Testis (tissue), 3 donors: Measurements from ENCODE around the gene RTN4RL1. TPM values are rescaled to one million over a fixed set of nuclear protein-coding genes. Genes with fewer than 3 reads are reported as not detected.
"Not testable (repeated sequence)": the region's sequence is repeated elsewhere in the genome, so short reads cannot be mapped to it uniquely, and the experiment has no call there.

Source experiments
- DNase-seq: peaks from one replicate; pipeline ENCODE4 v3.0.0-alpha.2; 2019
- H3K27ac ChIP-seq, 2 donors: fragments of 200-600 bp; sonication (generic); one replicate each; pipeline ENCODE4 v1.5.1; 2019
- H3K27me3 ChIP-seq: fragments of 200-600 bp; sonication (generic); one replicate; pipeline ENCODE4 v1.5.1; 2019
- H3K36me3 ChIP-seq: fragments of 200-600 bp; sonication (generic); one replicate; pipeline ENCODE4 v1.5.1; 2017; ENCODE audit warnings: low read depth; ENCODE audit errors: missing control alignments
- H3K4me1 ChIP-seq: fragments of 200-600 bp; sonication (generic); one replicate; pipeline ENCODE4 v1.5.1; 2019
- H3K4me3 ChIP-seq, 2 donors: fragments of 200-600 bp; sonication (generic); one replicate each; pipeline ENCODE4 v1.5.1; 2017 to 2019
- H3K9me3 ChIP-seq: fragments of 200-600 bp; sonication (generic); one replicate; pipeline ENCODE4 v1.5.1; 2017
- POLR2A ChIP-seq: fragments of 450-650 bp; IDR thresholded peaks from one replicate; pipeline ENCODE4 v1.6.1; 2017; ENCODE audit warnings: antibody characterized with exemption, mild to moderate bottlenecking, moderate library complexity
- WGBS, 2 donors: methylation state at CpG; one replicate each; pipeline ENCODE4 v1.1.5; 2018; 5-methylcytosine and 5-hydroxymethylcytosine counted together
- intact Hi-C: fragments of 100-400 bp; cut with DNase I; formaldehyde crosslinking; loops from one replicate; pipeline ENCODE4 v1.15.1; 2023; ENCODE audit warnings: low total_unique reads
- polyA plus RNA-seq: library from polyadenylated mRNA; stranded (reverse); fragments of 350-450 nt; fragmentation: Illumina TruSeq; extraction: RNeasy Lipid Tissue Mini Kit (QIAGEN cat#74804); gene quantifications from one replicate; pipeline ENCODE4 v1.2.3, GENCODE V29; 2014; ENCODE audit warnings: low read depth, low replicate concordance; ENCODE audit not compliant: insufficient read depth
- total RNA-seq, 2 donors: library from RNA; depleted of rRNA; stranded (reverse); fragments of >200 nt; gene quantifications; one replicate each; pipeline ENCODE4 v1.2.3, GENCODE V29; 2016
- TF ChIP-seq, protein P1 (sequence below), 3 experiments: fragments of 450-650 bp in 2 of 3; fragments of 200-600 bp in 1 of 3; sonication (generic) in 1 of 3; IDR thresholded peaks; one replicate each; pipeline ENCODE4 v1.5.1; 2016 to 2019; ENCODE audit warnings: antibody characterized with exemption in 3 of 3, mild to moderate bottlenecking in 2 of 3, moderate library complexity in 1 of 3

Gene RTN4RL1
- total and polyA plus RNA-seq, 3 donors from 2014 or later = 1.7 to 1.8 (median 1.8) TPM

DNA sequence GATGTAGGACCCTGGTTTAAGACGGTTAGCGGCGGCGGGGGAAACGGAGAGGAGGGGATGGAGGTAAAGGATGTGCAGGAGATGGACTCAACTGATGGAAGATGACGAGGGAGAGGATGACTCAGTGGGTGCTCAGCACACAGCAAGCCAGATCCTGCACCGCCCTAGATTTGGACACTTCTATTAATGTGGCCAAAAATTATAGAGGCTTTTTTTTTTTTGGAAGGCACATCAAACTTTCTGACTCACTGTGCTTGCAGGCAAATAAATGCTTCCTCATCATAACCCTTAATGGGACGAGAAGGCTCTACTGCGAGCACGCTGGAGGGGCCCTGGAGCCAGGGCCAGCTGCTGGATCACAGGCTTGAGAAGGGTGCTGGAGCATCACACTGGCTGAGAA, 36.0 kb downstream of the RTN4RL1 start:
- Histone ChIP-seq H3K36me3 (no peaks in the 10 kb centered on the region), H3K4me1 (no peaks in the 10 kb centered on the region), H3K27ac (no peak overlapping the region), H3K9me3 (no peaks in the 10 kb centered on the region), H3K4me3 (no peak overlapping the region), H3K27me3 (no peaks in the 10 kb centered on the region)
- DNase-seq = no peak
- 67% methylated on average over 10 of the region's 10 CpGs for WGBS, 2 donors
- TF ChIP-seq, protein P1, sequence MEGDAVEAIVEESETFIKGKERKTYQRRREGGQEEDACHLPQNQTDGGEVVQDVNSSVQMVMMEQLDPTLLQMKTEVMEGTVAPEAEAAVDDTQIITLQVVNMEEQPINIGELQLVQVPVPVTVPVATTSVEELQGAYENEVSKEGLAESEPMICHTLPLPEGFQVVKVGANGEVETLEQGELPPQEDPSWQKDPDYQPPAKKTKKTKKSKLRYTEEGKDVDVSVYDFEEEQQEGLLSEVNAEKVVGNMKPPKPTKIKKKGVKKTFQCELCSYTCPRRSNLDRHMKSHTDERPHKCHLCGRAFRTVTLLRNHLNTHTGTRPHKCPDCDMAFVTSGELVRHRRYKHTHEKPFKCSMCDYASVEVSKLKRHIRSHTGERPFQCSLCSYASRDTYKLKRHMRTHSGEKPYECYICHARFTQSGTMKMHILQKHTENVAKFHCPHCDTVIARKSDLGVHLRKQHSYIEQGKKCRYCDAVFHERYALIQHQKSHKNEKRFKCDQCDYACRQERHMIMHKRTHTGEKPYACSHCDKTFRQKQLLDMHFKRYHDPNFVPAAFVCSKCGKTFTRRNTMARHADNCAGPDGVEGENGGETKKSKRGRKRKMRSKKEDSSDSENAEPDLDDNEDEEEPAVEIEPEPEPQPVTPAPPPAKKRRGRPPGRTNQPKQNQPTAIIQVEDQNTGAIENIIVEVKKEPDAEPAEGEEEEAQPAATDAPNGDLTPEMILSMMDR (IDR thresholded peaks at IDR 0.05) = no peak
- TF ChIP-seq POLR2A = no peak
- intact Hi-C loops = no loop called here

DNA sequence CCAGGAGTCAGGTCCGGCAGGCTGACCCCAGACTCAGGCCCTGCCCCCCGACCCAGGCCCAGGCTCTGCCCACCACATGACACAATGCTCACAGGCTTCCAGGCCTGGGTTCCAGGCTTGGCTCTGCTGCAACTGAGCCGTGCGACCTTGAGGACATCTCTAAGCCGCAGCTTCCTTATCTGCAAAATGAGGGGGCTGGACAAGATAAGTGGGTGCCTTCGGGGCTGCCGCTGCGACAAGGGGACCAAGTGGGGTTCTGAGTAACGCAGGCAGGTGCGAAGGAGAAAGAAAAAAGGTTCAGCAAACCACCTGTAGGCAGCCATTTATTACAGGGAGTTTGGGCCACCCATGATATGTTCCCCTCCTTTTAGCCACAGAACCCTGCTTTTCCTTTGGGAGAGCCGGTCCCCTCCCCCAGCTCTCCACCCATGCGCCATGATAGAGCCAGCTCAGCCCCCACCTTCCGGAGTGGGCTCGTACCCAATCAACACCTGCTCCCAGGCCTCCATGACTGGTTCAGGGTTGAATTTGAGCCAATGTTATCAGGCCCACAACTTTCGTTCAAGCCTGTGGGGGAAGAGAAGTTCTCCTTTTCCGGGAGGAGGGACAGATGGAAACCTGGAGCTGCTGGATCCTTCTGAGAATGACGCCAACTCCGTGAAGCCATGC, 38.2 kb downstream of the RTN4RL1 start:
- no peak overlapping the region for H3K4me3 ChIP-seq
- no peaks in the 10 kb centered on the region for H3K4me1 ChIP-seq
- peak; percentile 82 for DNase-seq
- WGBS, 2 donors = 44 to 55% methylated on average over 14 to 18 of the region's 18 CpGs
- H3K9me3 ChIP-seq = no peaks in the 10 kb centered on the region
- no peaks in the 10 kb centered on the region for H3K36me3 ChIP-seq
- intact Hi-C loops = no loop called here
- H3K27ac ChIP-seq = peak overlapping the region; percentile 28 to 34
- no peaks in the 10 kb centered on the region for H3K27me3 ChIP-seq
- TF ChIP-seq, protein P1 (IDR thresholded peaks at IDR 0.05) = no peak

DNA sequence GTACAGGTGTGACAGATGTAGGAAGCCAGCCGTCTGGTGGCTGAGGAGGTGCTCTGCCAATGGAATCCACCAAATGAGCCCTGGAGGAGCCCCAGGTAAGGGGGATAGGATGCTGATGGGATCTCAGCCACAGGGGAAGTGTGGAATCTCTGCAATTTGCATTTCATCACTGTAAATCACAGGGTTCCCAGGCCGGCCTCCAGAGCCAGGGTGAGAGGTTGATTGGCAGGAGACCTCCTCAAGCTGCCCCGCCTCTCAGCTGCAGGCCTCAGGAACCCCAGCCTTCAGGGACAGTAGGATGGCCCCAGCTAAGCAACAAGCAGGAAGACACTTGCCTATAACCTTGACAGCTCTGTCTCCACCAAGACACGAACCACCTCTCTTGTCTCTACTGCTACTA, 39.4 kb downstream of the RTN4RL1 start:
- no peaks in the 10 kb centered on the region for H3K9me3 ChIP-seq
- DNase-seq = no peak
- no peaks in the 10 kb centered on the region for H3K27me3 ChIP-seq
- H3K4me1 ChIP-seq = peaks cover 7% of the 10 kb centered on the region
- no peaks in the 10 kb centered on the region for H3K36me3 ChIP-seq
- intact Hi-C loops = no loop called here
- no peak overlapping the region for H3K27ac ChIP-seq
- TF ChIP-seq, protein P1 (IDR thresholded peaks at IDR 0.05) = no peak
- TF ChIP-seq POLR2A = no peak
- WGBS, 2 donors = 73 to 75% methylated on average over 2 to 4 of the region's 4 CpGs
- no peak overlapping the region for H3K4me3 ChIP-seq

DNA sequence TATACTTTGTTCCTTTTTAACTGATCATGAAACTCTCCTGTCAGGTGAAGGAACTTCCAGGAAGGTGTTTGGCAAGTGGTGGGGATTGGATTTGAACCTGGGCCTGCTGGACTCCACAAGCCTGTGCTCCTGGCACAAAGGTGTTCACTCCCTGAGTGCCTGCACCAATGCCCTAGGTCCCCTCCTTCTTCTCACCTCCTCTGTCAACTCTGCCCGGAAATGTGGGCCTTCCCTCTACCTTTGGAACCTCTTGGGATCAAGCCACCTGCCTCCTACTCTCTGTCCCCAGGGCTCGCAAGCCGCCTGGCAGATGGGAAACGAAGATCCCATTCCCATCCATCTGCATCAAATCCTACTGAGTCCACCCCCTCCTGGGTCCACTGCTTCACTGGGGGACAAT, 40.0 kb downstream of the RTN4RL1 start:
- no peak for DNase-seq
- no peak overlapping the region for H3K4me3 ChIP-seq
- TF ChIP-seq, protein P1 (IDR thresholded peaks at IDR 0.05) = no peak
- TF ChIP-seq POLR2A = no peak
- H3K27ac ChIP-seq = no peak overlapping the region
- peaks cover 7% of the 10 kb centered on the region for H3K4me1 ChIP-seq
- H3K27me3 ChIP-seq = no peaks in the 10 kb centered on the region
- 89 to 98% methylated on average over 4 of the region's 4 CpGs for WGBS, 2 donors
- no peaks in the 10 kb centered on the region for H3K9me3 ChIP-seq
- intact Hi-C loops = no loop called here
- H3K36me3 ChIP-seq = no peaks in the 10 kb centered on the region

DNA sequence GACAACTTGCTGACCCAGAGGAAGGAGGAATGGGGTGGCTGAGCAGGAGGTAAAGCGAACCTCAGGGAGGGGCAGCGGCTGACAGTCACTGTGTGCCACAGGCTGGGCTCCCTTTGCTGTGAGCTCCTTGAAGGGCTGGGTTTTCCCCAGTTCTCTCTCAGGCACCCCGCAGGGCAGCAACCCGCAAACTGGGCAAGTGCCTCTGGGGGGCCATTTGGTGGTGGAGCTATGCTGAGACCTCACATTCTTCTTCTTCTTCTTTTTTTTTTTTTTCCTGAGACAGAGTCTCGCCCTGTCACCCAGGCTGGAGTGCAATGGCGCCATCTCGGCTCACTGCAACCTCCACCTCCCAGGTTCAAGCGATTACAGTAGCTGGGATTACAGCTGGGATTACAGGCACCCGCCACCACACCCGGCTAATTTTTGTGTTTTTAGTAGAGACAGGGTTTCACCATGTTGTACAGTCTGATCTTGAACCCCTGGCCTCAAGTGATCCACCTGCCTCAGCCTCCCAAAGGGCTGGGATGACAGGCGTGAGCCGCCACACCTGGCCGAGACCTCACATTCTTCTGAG, 42.3 kb downstream of the RTN4RL1 start:
- intact Hi-C loops, H3K4me3 ChIP-seq, H3K36me3 ChIP-seq, DNase-seq, H3K27me3 ChIP-seq, H3K27ac ChIP-seq, H3K9me3 ChIP-seq: not testable (repeated sequence)
- 87 to 89% methylated on average over 10 to 13 of the region's 13 CpGs for WGBS, 2 donors
- H3K4me1 ChIP-seq = peaks cover 12% of the 10 kb centered on the region
